Measurements from ENCODE around the gene MOGAT2. TPM values are rescaled to one million over a fixed set of nuclear protein-coding genes. Genes with fewer than 3 reads are reported as not detected.
"Not testable (repeated sequence)": the region's sequence is repeated elsewhere in the genome, so short reads cannot be mapped to it uniquely, and the experiment has no call there.

MOGAT2 gene
- total RNA-seq, 2 experiments from 2014 or later: not detected

- CTCF ChIA-PET: no interaction called here
- H3K27me3 Mint-ChIP-seq: peaks cover 18% of the 10 kb centered on the region
- POLR2A ChIA-PET: no interaction called here
- no peak for TF ChIP-seq CTCF (IDR thresholded peaks at IDR 0.05)
- no peak for DNase-seq
- H3K4me1 Mint-ChIP-seq (ENCODE audit: low read depth): no peaks in the 10 kb centered on the region
- H3K9me3 Mint-ChIP-seq: no peaks in the 10 kb centered on the region
- no peak overlapping the region for H3K4me3 Mint-ChIP-seq
- H3K36me3 Mint-ChIP-seq (ENCODE audit: low read depth): no peaks in the 10 kb centered on the region
- intact Hi-C loops (cut with micrococcal nuclease): no loop called here
- ATAC-seq: no peak
- H3K27ac Mint-ChIP-seq: no peak overlapping the region
Measured at GRCh38 chr11:75743711-75744563, 26.3 kb downstream of the MOGAT2 start.

- H3K27ac Mint-ChIP-seq: no peak overlapping the region
- peaks cover 18% of the 10 kb centered on the region for H3K27me3 Mint-ChIP-seq
- ChIA-PET POLR2A (interaction anchor here (0.7 kb wide), 1 partner anchor 113 kb away, joined by 3 read pairs; no protein-coding TSS in a partner anchor), CTCF (no interaction called here)
- ATAC-seq (no peak), DNase-seq (no peak)
- intact Hi-C loops (cut with micrococcal nuclease): no loop called here
- no peaks in the 10 kb centered on the region for H3K36me3 Mint-ChIP-seq (ENCODE audit: low read depth)
- no peak for TF ChIP-seq CTCF (IDR thresholded peaks at IDR 0.05)
- no peak overlapping the region for H3K4me3 Mint-ChIP-seq
- no peaks in the 10 kb centered on the region for H3K9me3 Mint-ChIP-seq
- no peaks in the 10 kb centered on the region for H3K4me1 Mint-ChIP-seq (ENCODE audit: low read depth)
Measured at GRCh38 chr11:75745807-75746206, 28.2 kb downstream of the MOGAT2 start.

- DNase-seq; CTCF ChIA-PET; intact Hi-C loops (cut with micrococcal nuclease); POLR2A ChIA-PET; ATAC-seq; H3K36me3 Mint-ChIP-seq (ENCODE audit: low read depth); H3K4me3 Mint-ChIP-seq; H3K4me1 Mint-ChIP-seq (ENCODE audit: low read depth); H3K9me3 Mint-ChIP-seq; H3K27ac Mint-ChIP-seq: not testable (repeated sequence)
- peaks cover 15% of the 10 kb centered on the region for H3K27me3 Mint-ChIP-seq
Measured at GRCh38 chr11:75748729-75749273, 31.2 kb downstream of the MOGAT2 start.

GRCh38 chr11:75754933-75755332, 37.3 kb downstream of the MOGAT2 start:
- intact Hi-C loops (cut with micrococcal nuclease): not testable (repeated sequence)

GRCh38 chr11:75757651-75758050, 40.0 kb downstream of the MOGAT2 start:
- H3K36me3 Mint-ChIP-seq (ENCODE audit: low read depth): no peaks in the 10 kb centered on the region
- intact Hi-C loops (cut with micrococcal nuclease): no loop called here
- TF ChIP-seq CTCF (IDR thresholded peaks at IDR 0.05): no peak
- no peaks in the 10 kb centered on the region for H3K27me3 Mint-ChIP-seq
- peaks cover 2% of the 10 kb centered on the region for H3K4me1 Mint-ChIP-seq (ENCODE audit: low read depth)
- H3K27ac Mint-ChIP-seq: no peak overlapping the region
- DNase-seq: no peak
- POLR2A ChIA-PET: no interaction called here
- H3K9me3 Mint-ChIP-seq: peaks cover 2% of the 10 kb centered on the region
- no peak overlapping the region for H3K4me3 Mint-ChIP-seq
- CTCF ChIA-PET: interaction anchor here (0.8 kb wide), 1 partner anchor 111 kb away, joined by 3 read pairs; no protein-coding TSS in a partner anchor
- ATAC-seq: no peak

More at GRCh38 chr11:75754933-75755332, 37.3 kb downstream of the MOGAT2 start:
- H3K4me1 Mint-ChIP-seq (ENCODE audit: low read depth); CTCF ChIA-PET; H3K27me3 Mint-ChIP-seq; H3K27ac Mint-ChIP-seq; H3K36me3 Mint-ChIP-seq (ENCODE audit: low read depth); DNase-seq; ATAC-seq; H3K9me3 Mint-ChIP-seq; H3K4me3 Mint-ChIP-seq: not testable (repeated sequence)
- POLR2A ChIA-PET: interaction anchor here (0.6 kb wide), 1 partner anchor 34 kb away, joined by 3 read pairs; no protein-coding TSS in a partner anchor

- H3K36me3 Mint-ChIP-seq (ENCODE audit: low read depth): no peaks in the 10 kb centered on the region
- ATAC-seq (no peak), DNase-seq (no peak)
- no peaks in the 10 kb centered on the region for H3K27me3 Mint-ChIP-seq
- ChIA-PET CTCF (interaction anchor here (0.8 to 1.5 kb wide), 3 partner anchors 21 to 108 kb away, joined by 3 read pairs; no protein-coding TSS in a partner anchor), POLR2A (no interaction called here)
- intact Hi-C loops (cut with micrococcal nuclease): no loop called here
- peaks cover 2% of the 10 kb centered on the region for H3K4me1 Mint-ChIP-seq (ENCODE audit: low read depth)
- H3K4me3 Mint-ChIP-seq: no peak overlapping the region
- H3K27ac Mint-ChIP-seq: no peak overlapping the region
- no peaks in the 10 kb centered on the region for H3K9me3 Mint-ChIP-seq
- no peak for TF ChIP-seq CTCF (IDR thresholded peaks at IDR 0.05)
Measured at GRCh38 chr11:75759832-75760231, 42.2 kb downstream of the MOGAT2 start.

Data from activated CD8-positive, alpha-beta T cell treated with anti-CD3 and anti-CD28 coated beads for 36 hours (primary cell).